Fibroblast of lung (primary cell): ENCODE results near the gene PKIB. TPM values are rescaled to one million over a fixed set of nuclear protein-coding genes. Genes with fewer than 3 reads are reported as not detected.

Source experiments
- DNase-seq, 2 donors: peaks; one replicate each; pipeline versions ENCODE4 v3.0.0 to v3.0.0-alpha.2; 2010; ENCODE audit warnings: low read depth in 2 of 2
- H2AFZ ChIP-seq: 2 replicates; pipeline ENCODE4 v1.5.1; 2012; ENCODE audit warnings: low read length, control low read depth, inconsistent platforms
- H3K27ac ChIP-seq: 2 replicates; pipeline ENCODE4 v1.5.1; 2011; ENCODE audit warnings: low read length, control low read depth; ENCODE audit not compliant: insufficient read depth
- H3K27me3 ChIP-seq: 2 replicates; pipeline ENCODE4 v1.5.1; 2011; ENCODE audit warnings: mild to moderate bottlenecking, low read length; ENCODE audit not compliant: control insufficient read depth, insufficient read depth
- H3K36me3 ChIP-seq: 2 replicates; pipeline ENCODE4 v1.5.1; 2011; ENCODE audit warnings: low read length; ENCODE audit not compliant: control insufficient read depth, insufficient read depth
- H3K4me1 ChIP-seq: 2 replicates; pipeline ENCODE4 v1.5.1; 2011; ENCODE audit warnings: low read length; ENCODE audit not compliant: control insufficient read depth, insufficient read depth; ENCODE audit errors: extremely low read depth
- H3K4me2 ChIP-seq: 2 replicates; pipeline ENCODE4 v1.5.1; 2011; ENCODE audit warnings: low read length, control low read depth; ENCODE audit not compliant: insufficient read depth; ENCODE audit errors: extremely low read depth
- H3K4me3 ChIP-seq, 4 experiments: fragments of 200-600 bp in 1 of 4; sonication (generic) in 1 of 4; replicated peaks in 1 of 4; 2 replicates each; pipeline ENCODE4 v1.5.1; 2011 to 2016; ENCODE audit warnings: low read length in 4 of 4, low read depth in 3 of 4, mild to moderate bottlenecking in 3 of 4, control low read depth in 2 of 4, inconsistent platforms in 1 of 4, mixed read lengths in 1 of 4; ENCODE audit not compliant: insufficient read depth in 1 of 4; ENCODE audit errors: control extremely low read depth in 1 of 4
- H3K79me2 ChIP-seq: 2 replicates; pipeline ENCODE4 v1.5.1; 2012; ENCODE audit warnings: mild to moderate bottlenecking, low read length, inconsistent platforms; ENCODE audit not compliant: control insufficient read depth, insufficient read depth
- H3K9ac ChIP-seq: 2 replicates; pipeline ENCODE4 v1.5.1; 2011; ENCODE audit warnings: mild to moderate bottlenecking, low read length, control low read depth; ENCODE audit not compliant: insufficient read depth
- H3K9me3 ChIP-seq: 2 replicates; pipeline ENCODE4 v1.5.1; 2012; ENCODE audit warnings: low read depth, low read length; ENCODE audit not compliant: control insufficient read depth, insufficient read depth
- H4K20me1 ChIP-seq: 2 replicates; pipeline ENCODE4 v1.5.1; 2011; ENCODE audit warnings: low read length; ENCODE audit not compliant: control insufficient read depth, insufficient read depth; ENCODE audit errors: extremely low read depth
- EZH2 ChIP-seq: IDR thresholded peaks from 2 replicates; pipeline ENCODE4 v1.5.1; 2012; ENCODE audit warnings: low read length, control low read depth, mild to moderate bottlenecking; ENCODE audit errors: missing control alignments
- polyA plus RNA-seq, 2 donors: library from polyadenylated mRNA; depleted of rRNA in 1 of 2; stranded (reverse) in 1 of 2; unstranded in 1 of 2; fragments of >200 nt; gene quantifications; 2 replicates each; pipeline ENCODE4 v1.2.1, GENCODE V29; 2011 to 2012; ENCODE audit warnings: missing spikeins in 1 of 2
- total RNA-seq: library from RNA; depleted of rRNA; stranded (reverse); fragments of >200 nt; gene quantifications from 2 replicates; pipeline ENCODE4 v1.2.1, GENCODE V29; 2014
- TF ChIP-seq, protein P1 (sequence below), 2 donors: IDR thresholded peaks in 1 of 2; conservative IDR thresholded peaks in 1 of 2; 1 replicate in 1 of 2; 2 replicates in 1 of 2; pipeline ENCODE4 v1.5.1; 2011 to 2012; ENCODE audit warnings: low read length in 2 of 2, control low read depth in 1 of 2, inconsistent platforms in 1 of 2, low read depth in 1 of 2, mild to moderate bottlenecking in 1 of 2

PKIB gene
- total and polyA plus RNA-seq, 2 donors (not counting 1 experiment from before 2014, with no cell fraction given) = 1.3 to 4.4 TPM

DNA sequence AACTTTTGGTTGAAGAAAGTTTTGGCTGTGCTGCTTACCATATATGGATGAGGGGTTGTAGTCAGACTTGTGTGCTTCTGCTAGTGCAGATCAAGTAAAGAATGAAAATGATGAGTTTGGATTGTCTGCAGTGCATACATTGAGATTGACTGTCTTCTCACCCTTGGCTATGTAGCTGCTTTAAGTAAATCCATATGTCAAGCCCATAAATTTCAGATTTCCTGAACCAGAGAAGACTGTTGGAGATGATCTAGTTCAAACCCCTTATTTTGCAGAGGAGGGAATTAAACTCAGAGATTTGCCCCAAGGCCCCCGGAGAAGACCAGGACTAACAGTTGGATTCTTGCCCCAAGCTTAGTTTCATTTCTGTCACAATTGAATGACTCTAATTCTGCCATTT is 67.2 kb downstream of the PKIB start:
- no peaks in the 10 kb centered on the region for H3K36me3 ChIP-seq
- H3K4me1 ChIP-seq = no peaks in the 10 kb centered on the region
- H3K4me2 ChIP-seq = no peak overlapping the region
- TF ChIP-seq, protein P1, sequence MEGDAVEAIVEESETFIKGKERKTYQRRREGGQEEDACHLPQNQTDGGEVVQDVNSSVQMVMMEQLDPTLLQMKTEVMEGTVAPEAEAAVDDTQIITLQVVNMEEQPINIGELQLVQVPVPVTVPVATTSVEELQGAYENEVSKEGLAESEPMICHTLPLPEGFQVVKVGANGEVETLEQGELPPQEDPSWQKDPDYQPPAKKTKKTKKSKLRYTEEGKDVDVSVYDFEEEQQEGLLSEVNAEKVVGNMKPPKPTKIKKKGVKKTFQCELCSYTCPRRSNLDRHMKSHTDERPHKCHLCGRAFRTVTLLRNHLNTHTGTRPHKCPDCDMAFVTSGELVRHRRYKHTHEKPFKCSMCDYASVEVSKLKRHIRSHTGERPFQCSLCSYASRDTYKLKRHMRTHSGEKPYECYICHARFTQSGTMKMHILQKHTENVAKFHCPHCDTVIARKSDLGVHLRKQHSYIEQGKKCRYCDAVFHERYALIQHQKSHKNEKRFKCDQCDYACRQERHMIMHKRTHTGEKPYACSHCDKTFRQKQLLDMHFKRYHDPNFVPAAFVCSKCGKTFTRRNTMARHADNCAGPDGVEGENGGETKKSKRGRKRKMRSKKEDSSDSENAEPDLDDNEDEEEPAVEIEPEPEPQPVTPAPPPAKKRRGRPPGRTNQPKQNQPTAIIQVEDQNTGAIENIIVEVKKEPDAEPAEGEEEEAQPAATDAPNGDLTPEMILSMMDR (conservative IDR thresholded peaks at IDR 0.05 in 1 of 2, IDR thresholded peaks at IDR 0.05 in 1 of 2; ENCODE audit: low read depth in 1 of 2, low read length in 2 of 2) = no peak
- TF ChIP-seq EZH2 = no peak
- no peak overlapping the region for H3K9ac ChIP-seq
- no peaks in the 10 kb centered on the region for H3K9me3 ChIP-seq
- no peak overlapping the region for H2AFZ ChIP-seq
- H3K4me3 ChIP-seq = no peak overlapping the region
- no peak overlapping the region for H3K27ac ChIP-seq
- no peaks in the 10 kb centered on the region for H4K20me1 ChIP-seq
- no peak for DNase-seq
- H3K79me2 ChIP-seq = no peaks in the 10 kb centered on the region
- peaks cover 2% of the 10 kb centered on the region for H3K27me3 ChIP-seq

DNA sequence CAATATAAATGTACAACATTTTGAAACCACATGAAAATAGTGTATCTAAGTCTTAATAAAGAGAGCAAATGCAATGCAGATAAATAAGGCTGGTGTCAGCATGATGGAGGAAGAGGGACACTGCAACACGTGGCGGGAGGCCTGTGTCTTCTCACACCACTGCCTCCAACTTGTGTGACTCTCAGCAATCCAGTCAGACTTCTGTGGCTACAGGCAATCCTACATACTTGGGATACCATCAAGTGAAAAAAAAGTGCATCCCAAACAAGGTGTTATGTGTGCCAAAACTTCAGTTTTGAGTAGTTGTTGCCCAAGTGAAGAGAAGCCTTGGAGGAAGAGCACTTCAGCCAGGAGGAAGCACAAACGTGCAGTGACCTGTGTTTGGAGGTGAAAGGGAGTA is 68.6 kb downstream of the PKIB start:
- H3K79me2 ChIP-seq = no peaks in the 10 kb centered on the region
- peak in 1 of 2 donors; percentile 50 for DNase-seq
- no peak overlapping the region for H3K4me3 ChIP-seq
- no peak overlapping the region for H3K27ac ChIP-seq
- TF ChIP-seq, protein P1 (conservative IDR thresholded peaks at IDR 0.05 in 1 of 2, IDR thresholded peaks at IDR 0.05 in 1 of 2; ENCODE audit: low read depth in 1 of 2, low read length in 2 of 2) = no peak
- no peak for TF ChIP-seq EZH2
- no peak overlapping the region for H3K9ac ChIP-seq
- H4K20me1 ChIP-seq = no peaks in the 10 kb centered on the region
- H3K36me3 ChIP-seq = no peaks in the 10 kb centered on the region
- H3K4me1 ChIP-seq = no peaks in the 10 kb centered on the region
- H2AFZ ChIP-seq = no peak overlapping the region
- peaks cover 2% of the 10 kb centered on the region for H3K27me3 ChIP-seq
- no peak overlapping the region for H3K4me2 ChIP-seq
- H3K9me3 ChIP-seq = no peaks in the 10 kb centered on the region

DNA sequence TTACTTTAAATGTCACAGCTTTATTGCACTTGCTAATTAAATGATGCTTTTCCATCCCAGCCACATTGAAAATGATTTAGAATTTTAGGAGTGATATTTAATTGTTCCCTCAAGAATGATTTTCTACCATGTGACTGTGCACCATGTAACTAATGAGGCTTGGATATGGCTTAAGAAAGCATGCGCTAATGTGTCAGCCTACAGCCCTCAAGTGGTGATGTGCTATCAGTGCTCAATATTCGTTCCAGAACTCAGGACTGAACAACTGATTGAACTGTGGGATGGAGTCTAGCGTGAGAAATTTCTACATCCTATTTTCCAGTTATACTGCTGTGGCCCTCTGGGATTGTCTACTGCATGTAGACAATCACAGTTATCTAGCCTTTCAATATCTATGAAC is 71.5 kb downstream of the PKIB start:
- Histone ChIP-seq H3K27ac (no peak overlapping the region), H2AFZ (no peak overlapping the region), H4K20me1 (no peaks in the 10 kb centered on the region), H3K9me3 (no peaks in the 10 kb centered on the region), H3K36me3 (no peaks in the 10 kb centered on the region), H3K79me2 (no peaks in the 10 kb centered on the region), H3K4me1 (no peaks in the 10 kb centered on the region), H3K4me3 (no peak overlapping the region), H3K9ac (no peak overlapping the region), H3K4me2 (no peak overlapping the region), H3K27me3 (peaks cover 2% of the 10 kb centered on the region)
- DNase-seq = no peak
- TF ChIP-seq, protein P1 (conservative IDR thresholded peaks at IDR 0.05 in 1 of 2, IDR thresholded peaks at IDR 0.05 in 1 of 2; ENCODE audit: low read depth in 1 of 2, low read length in 2 of 2) = no peak
- no peak for TF ChIP-seq EZH2
